Stomach (tissue), 9 donors: ENCODE measurements around the gene BRD3. TPM values are rescaled to one million over a fixed set of nuclear protein-coding genes. Genes with fewer than 3 reads are reported as not detected.

Source experiments
- DNase-seq, 2 donors: peaks; one replicate each; pipeline versions ENCODE4 v3.0.0 to v3.0.0-alpha.2; 2013 to 2019
- H3K27ac ChIP-seq, 5 donors: fragments of 200-600 bp in 4 of 5; sonication (generic) in 4 of 5; one replicate each; pipeline ENCODE4 v1.5.1; 2013 to 2019; ENCODE audit warnings: mild to moderate bottlenecking in 1 of 5, moderate library complexity in 1 of 5
- H3K27me3 ChIP-seq, 3 donors: fragments of 200-600 bp; sonication (generic); one replicate each; pipeline ENCODE4 v1.5.1; 2017 to 2019; ENCODE audit warnings: mixed run types in 1 of 3
- H3K36me3 ChIP-seq, 4 donors: fragments of 200-600 bp; sonication (generic); 1 replicate in 3 of 4; 2 replicates in 1 of 4; pipeline ENCODE4 v1.5.1; 2016 to 2019
- H3K4me1 ChIP-seq, 4 donors: fragments of 200-600 bp; sonication (generic); one replicate each; pipeline ENCODE4 v1.5.1; 2016 to 2019
- H3K4me3 ChIP-seq, 4 donors: fragments of 200-600 bp; sonication (generic) in 3 of 4; one replicate each; pipeline ENCODE4 v1.5.1; 2016 to 2019; ENCODE audit warnings: mild to moderate bottlenecking in 1 of 4
- H3K9me3 ChIP-seq, 4 donors: fragments of 200-600 bp; sonication (generic); one replicate each; pipeline ENCODE4 v1.5.1; 2016 to 2019
- EP300 ChIP-seq: sonication (generic); formaldehyde crosslinking; IDR thresholded peaks from one replicate; pipeline ENCODE4 v1.6.1; 2017; ENCODE audit warnings: antibody characterized with exemption
- POLR2A ChIP-seq, 4 donors: fragments of 450-650 bp; IDR thresholded peaks; one replicate each; pipeline ENCODE4 v1.6.1; 2016; ENCODE audit warnings: antibody characterized with exemption in 4 of 4, control low read depth in 2 of 4, mild to moderate bottlenecking in 1 of 4, moderate library complexity in 1 of 4
- POLR2AphosphoS5 ChIP-seq, 3 donors: sonication (generic); formaldehyde crosslinking; IDR thresholded peaks; one replicate each; pipeline ENCODE4 v1.6.1; 2016; ENCODE audit warnings: antibody characterized with exemption in 3 of 3
- WGBS, 5 donors: extraction: QIAGEN DNeasy Blood & Tissue Kit in 3 of 5; methylation state at CpG; one replicate each; pipeline versions ENCODE4 v1.1.5 to v1.1.7; 2013 to 2018; 5-methylcytosine and 5-hydroxymethylcytosine counted together
- intact Hi-C: fragments of 100-400 bp; cut with DNase I; formaldehyde crosslinking; loops from one replicate; pipeline ENCODE4 v1.15.1; 2023; ENCODE audit warnings: low total_unique reads
- polyA plus RNA-seq, 3 donors: library from polyadenylated mRNA; stranded (reverse); fragments of 200-250 nt; gene quantifications; one replicate each; pipeline ENCODE4 v1.2.3, GENCODE V29; 2013
- total RNA-seq, 5 donors: library from RNA; depleted of rRNA; stranded (reverse); fragments of >200 nt; gene quantifications; one replicate each; pipeline versions ENCODE4 v1.1.0 to v1.2.3, GENCODE V29; 2014 to 2016
- TF ChIP-seq, protein P1 (sequence below), 7 experiments: fragments of 450-650 bp in 4 of 7; fragments of 200-600 bp in 3 of 7; sonication (generic) in 3 of 7; IDR thresholded peaks; one replicate each; pipeline ENCODE4 v1.5.1; 2016 to 2019; ENCODE audit warnings: antibody characterized with exemption in 7 of 7, control low read depth in 2 of 7, mild to moderate bottlenecking in 1 of 7
- donor health status: healthy with polysubstance abuse.
- donor health status: Bipolar disorder and iron deficiency.
- donor health status: healthy.

Gene BRD3
- total and polyA plus RNA-seq, 8 donors = 6.4 to 29.0 (median 16.7) TPM

DNA sequence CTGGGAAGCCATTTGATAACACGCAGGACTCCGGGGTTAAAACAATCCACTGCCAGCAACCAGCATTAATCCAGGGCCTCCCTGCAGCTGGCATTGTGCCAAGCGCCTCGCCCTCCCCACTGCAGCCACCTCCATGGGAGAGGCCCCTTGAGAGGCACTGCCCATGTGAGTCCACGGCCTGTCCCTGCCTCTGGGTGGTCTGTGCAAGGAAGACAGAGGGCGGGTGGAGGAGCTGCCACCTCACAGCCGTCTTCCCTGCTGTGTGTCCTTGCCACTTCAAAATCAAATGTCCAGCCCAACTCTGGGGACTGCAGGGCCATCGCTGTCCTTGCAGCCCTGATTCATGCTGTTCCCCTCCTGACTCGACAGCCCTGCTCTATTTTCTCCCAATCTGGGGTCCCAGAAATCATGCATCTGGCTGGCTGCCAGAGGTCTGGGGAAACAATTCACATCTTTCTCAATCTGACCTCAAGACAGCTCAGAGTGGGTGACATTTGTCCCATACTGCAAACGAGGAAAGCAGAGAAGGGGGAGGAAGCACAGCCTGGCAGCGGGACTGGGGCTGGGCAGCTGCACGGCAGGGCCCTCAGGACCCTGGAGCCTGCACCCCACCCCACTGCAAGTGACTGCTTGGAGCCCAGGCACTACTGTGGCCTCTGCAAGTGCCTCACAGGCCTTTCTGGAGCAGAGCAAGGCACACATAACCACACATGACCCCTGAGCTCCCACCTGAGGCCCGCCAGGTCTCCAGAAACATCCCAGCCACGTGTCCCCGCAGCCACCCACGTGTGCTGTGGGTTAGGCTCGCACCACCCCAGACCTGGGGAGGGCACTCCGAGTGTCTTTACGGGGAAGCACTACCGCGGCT is 26.8 kb downstream of the BRD3 start:
- Histone ChIP-seq H3K36me3 (peaks cover 60 to 99% (median 97%) of the 10 kb centered on the region in 4 donors), H3K4me1 (peaks cover 0 to 19% (median 15%) of the 10 kb centered on the region in 4 donors), H3K27ac (no peak overlapping the region), H3K27me3 (no peaks in the 10 kb centered on the region), H3K4me3 (no peak overlapping the region), H3K9me3 (no peaks in the 10 kb centered on the region)
- 49 to 66% (median 52%) methylated on average over 19 to 21 of the region's 21 CpGs for WGBS, 5 donors
- intact Hi-C loops = no loop called here
- TF ChIP-seq, protein P1, sequence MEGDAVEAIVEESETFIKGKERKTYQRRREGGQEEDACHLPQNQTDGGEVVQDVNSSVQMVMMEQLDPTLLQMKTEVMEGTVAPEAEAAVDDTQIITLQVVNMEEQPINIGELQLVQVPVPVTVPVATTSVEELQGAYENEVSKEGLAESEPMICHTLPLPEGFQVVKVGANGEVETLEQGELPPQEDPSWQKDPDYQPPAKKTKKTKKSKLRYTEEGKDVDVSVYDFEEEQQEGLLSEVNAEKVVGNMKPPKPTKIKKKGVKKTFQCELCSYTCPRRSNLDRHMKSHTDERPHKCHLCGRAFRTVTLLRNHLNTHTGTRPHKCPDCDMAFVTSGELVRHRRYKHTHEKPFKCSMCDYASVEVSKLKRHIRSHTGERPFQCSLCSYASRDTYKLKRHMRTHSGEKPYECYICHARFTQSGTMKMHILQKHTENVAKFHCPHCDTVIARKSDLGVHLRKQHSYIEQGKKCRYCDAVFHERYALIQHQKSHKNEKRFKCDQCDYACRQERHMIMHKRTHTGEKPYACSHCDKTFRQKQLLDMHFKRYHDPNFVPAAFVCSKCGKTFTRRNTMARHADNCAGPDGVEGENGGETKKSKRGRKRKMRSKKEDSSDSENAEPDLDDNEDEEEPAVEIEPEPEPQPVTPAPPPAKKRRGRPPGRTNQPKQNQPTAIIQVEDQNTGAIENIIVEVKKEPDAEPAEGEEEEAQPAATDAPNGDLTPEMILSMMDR (IDR thresholded peaks at IDR 0.05) = no peak
- TF ChIP-seq POLR2A (IDR thresholded peaks at IDR 0.05) = no peak
- TF ChIP-seq EP300 = no peak
- TF ChIP-seq POLR2AphosphoS5 (IDR thresholded peaks at IDR 0.05) = no peak
- DNase-seq = peak; percentile 55 to 70

DNA sequence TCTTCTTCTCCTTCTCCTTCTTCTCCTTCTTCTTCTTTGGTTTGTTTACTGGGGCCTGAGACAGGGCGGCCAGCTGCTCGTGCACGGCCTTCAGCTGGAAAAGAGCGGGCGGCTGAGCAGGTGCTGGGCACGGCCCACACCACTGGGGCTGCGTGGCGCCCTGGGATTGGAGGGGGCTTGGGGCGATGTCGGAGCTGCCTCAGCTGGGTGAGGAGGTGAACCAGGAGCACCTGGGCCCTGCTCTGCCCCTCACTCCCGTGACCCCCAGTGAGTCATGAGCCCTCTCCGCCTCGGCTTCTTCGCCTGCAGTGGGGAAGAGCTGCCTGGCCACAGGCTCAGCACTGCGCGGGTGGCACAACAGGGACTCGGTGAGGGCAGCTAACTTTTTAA is 27.7 kb downstream of the BRD3 start:
- peaks cover 59 to 99% (median 97%) of the 10 kb centered on the region in 4 donors for H3K36me3 ChIP-seq
- 81 to 95% (median 91%) methylated on average over 17 of the region's 17 CpGs for WGBS, 5 donors
- intact Hi-C loops = no loop called here
- H3K4me3 ChIP-seq = no peak overlapping the region
- H3K9me3 ChIP-seq = no peaks in the 10 kb centered on the region
- no peak for DNase-seq
- no peaks in the 10 kb centered on the region for H3K27me3 ChIP-seq
- H3K4me1 ChIP-seq = peaks cover 0 to 19% (median 15%) of the 10 kb centered on the region in 4 donors
- H3K27ac ChIP-seq = no peak overlapping the region
- TF ChIP-seq POLR2AphosphoS5 (IDR thresholded peaks at IDR 0.05) (no peak), EP300 (no peak), POLR2A (IDR thresholded peaks at IDR 0.05) (no peak)
- TF ChIP-seq, protein P1 (IDR thresholded peaks at IDR 0.05) = no peak

DNA sequence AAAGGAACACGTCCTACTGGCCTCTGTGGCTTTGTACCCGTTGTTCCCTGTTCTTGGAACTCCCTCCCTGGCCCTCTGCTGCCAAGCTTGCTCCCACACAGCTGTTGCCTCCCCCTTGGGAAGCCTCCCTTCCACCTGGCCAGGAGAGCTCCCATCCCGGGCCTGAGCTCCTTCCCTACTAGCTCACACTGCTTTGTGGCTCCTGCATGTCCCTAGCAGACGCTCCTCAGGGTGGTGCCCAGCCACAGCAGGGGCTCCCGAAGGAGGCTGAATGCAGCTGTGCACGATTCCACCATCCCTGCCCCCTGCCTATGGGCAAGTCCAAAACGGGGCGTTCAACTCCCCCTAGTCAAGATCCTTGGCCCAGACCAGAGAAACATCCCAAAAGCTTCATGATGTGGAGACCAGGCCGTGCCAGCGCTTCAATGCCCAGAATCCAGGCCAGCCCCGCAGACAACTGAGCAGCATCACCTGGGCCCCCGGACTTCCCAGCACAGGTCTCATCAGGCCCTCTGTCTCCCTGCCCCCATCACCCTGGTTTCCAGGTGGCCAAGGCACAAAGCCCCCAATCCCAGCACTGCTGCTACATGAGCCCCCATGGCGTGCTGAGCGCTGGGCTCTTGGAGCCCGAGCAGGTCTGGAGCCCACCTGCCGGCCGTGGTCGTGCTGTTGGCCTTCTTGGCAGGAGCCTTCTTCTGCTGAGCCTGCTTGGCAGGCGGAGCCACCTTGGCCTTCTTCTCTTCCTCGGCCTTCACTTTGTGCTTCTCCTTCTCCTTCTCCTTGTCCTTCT is 28.2 kb downstream of the BRD3 start:
- Histone ChIP-seq H3K9me3 (no peaks in the 10 kb centered on the region), H3K36me3 (peaks cover 59 to 99% (median 97%) of the 10 kb centered on the region in 4 donors), H3K4me1 (peaks cover 0 to 19% (median 15%) of the 10 kb centered on the region in 4 donors), H3K27ac (no peak overlapping the region), H3K27me3 (no peaks in the 10 kb centered on the region), H3K4me3 (no peak overlapping the region)
- DNase-seq = no peak
- WGBS, 5 donors = 86 to 94% (median 89%) methylated on average over 15 to 20 of the region's 20 CpGs
- intact Hi-C loops = no loop called here
- TF ChIP-seq POLR2A (IDR thresholded peaks at IDR 0.05) (no peak), EP300 (no peak), POLR2AphosphoS5 (IDR thresholded peaks at IDR 0.05) (no peak)
- TF ChIP-seq, protein P1 (IDR thresholded peaks at IDR 0.05) = no peak

DNA sequence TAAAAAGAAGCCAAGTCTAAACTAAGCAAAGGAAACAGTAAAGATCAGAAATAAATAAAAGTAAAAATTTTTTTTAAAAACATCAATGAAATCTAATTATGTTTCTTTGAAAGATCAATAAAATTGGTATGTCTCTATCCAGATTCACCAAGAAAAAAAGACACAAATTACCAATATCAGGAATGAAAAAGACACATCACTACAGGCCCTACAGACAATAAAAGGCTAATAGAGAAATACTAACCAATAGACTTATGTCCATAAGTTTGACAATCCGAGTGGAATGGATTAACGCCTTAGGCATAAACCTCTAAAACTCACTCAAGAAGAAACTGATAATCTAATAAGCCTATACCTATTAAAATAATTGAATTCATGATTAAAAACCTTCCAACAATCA is 30.2 kb downstream of the BRD3 start:
- H3K9me3 ChIP-seq = no peaks in the 10 kb centered on the region
- no peak for DNase-seq
- 96 to 98% (median 98%) methylated on average over 2 of the region's 2 CpGs for WGBS, 5 donors
- TF ChIP-seq, protein P1 (IDR thresholded peaks at IDR 0.05) = no peak
- TF ChIP-seq POLR2A (IDR thresholded peaks at IDR 0.05) = no peak
- TF ChIP-seq POLR2AphosphoS5 (IDR thresholded peaks at IDR 0.05) = no peak
- no peak for TF ChIP-seq EP300
- peaks cover 70 to 99% (median 98%) of the 10 kb centered on the region in 4 donors for H3K36me3 ChIP-seq
- H3K27ac ChIP-seq = no peak overlapping the region
- no peaks in the 10 kb centered on the region for H3K27me3 ChIP-seq
- peaks cover 0 to 19% (median 15%) of the 10 kb centered on the region in 4 donors for H3K4me1 ChIP-seq
- intact Hi-C loops = no loop called here
- no peak overlapping the region for H3K4me3 ChIP-seq
